ENCODE data around the gene EFNA1. TPM values are rescaled to one million over a fixed set of nuclear protein-coding genes. Genes with fewer than 3 reads are reported as not detected.

The EFNA1 gene
- polyA plus RNA-seq, 1 donor = 96.1 TPM

DNA sequence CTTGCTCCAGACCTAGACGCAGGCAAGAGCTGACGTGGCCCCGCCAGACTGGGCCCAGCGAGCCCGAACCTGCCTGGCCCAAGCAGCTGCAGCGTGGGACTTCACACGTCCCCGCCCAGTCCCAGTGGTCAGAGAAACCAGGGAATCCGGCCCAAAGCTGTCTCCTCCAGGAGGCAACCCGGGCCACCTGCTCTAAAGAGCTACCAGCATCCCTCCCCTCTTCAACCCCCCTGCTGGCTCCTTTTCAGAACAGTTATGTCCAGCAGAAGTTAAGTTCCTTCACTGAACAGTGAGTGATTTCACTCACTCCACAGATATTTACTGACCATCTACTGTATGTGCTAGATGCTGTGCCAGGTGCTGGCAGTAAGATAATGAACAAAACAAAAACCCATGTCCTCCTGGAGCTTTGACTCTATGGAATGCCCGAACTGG lies 2.1 kb upstream of the EFNA1 start:
- Histone ChIP-seq H3K9me3 (ENCODE audit: control insufficient read depth, low read depth, low read length) (no peaks in the 10 kb centered on the region), H3K27ac (ENCODE audit: low read length) (peak overlapping the region; percentile 95), H3K4me1 (ENCODE audit: control insufficient read depth, insufficient read depth, low read length) (peaks cover 45% of the 10 kb centered on the region), H3K36me3 (ENCODE audit: control insufficient read depth, insufficient read depth, low read length) (no peaks in the 10 kb centered on the region), H3K27me3 (ENCODE audit: control insufficient read depth, insufficient read depth, low read length) (peaks cover 10% of the 10 kb centered on the region), H3K4me3 (ENCODE audit: low read length) (no peak overlapping the region)
- DNase-seq = no peak
- no CpG with 5 or more reads among the region's 11 CpGs for WGBS (ENCODE audit: insufficient coverage, low lambda C conversion rate)

DNA sequence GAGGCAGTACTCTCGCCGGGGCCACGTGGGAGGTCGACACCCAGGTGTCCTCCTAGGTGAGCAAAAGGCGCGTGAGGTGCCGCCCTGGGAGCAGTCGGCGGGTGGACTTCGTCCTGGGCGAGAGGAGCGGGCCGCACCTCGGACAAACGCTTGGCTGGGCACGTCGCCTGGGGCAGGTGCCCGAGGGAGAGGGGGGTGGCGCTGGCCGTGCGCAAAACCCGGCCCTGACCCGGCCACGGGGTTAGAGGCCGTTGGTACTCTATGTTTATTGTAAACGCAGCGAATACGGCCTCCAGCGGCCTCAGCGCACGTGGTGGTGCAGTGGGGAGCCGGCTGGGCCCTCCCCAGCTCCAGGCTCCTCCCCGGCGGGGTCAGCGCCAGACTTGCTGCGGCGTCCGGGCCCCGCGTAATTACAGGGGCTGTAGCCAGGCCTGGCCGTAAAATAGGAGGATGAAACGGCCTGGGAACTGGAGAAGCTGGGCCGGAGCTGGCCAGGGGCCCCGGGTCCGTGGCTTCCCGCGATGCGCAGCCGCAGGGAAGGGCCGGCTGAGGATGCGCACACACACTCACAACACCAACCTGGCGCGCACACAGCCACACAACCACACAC lies 1.6 kb upstream of the EFNA1 start:
- Histone ChIP-seq H3K9me3 (ENCODE audit: control insufficient read depth, low read depth, low read length) (no peaks in the 10 kb centered on the region), H3K27me3 (ENCODE audit: control insufficient read depth, insufficient read depth, low read length) (peaks cover 10% of the 10 kb centered on the region), H3K27ac (ENCODE audit: low read length) (peak overlapping the region; percentile 95), H3K4me1 (ENCODE audit: control insufficient read depth, insufficient read depth, low read length) (peaks cover 44% of the 10 kb centered on the region), H3K4me3 (ENCODE audit: low read length) (peak overlapping the region; percentile 79), H3K36me3 (ENCODE audit: control insufficient read depth, insufficient read depth, low read length) (peaks cover 2% of the 10 kb centered on the region)
- no CpG with 5 or more reads among the region's 53 CpGs for WGBS (ENCODE audit: insufficient coverage, low lambda C conversion rate)
- DNase-seq = peak; percentile 94 to 97

DNA sequence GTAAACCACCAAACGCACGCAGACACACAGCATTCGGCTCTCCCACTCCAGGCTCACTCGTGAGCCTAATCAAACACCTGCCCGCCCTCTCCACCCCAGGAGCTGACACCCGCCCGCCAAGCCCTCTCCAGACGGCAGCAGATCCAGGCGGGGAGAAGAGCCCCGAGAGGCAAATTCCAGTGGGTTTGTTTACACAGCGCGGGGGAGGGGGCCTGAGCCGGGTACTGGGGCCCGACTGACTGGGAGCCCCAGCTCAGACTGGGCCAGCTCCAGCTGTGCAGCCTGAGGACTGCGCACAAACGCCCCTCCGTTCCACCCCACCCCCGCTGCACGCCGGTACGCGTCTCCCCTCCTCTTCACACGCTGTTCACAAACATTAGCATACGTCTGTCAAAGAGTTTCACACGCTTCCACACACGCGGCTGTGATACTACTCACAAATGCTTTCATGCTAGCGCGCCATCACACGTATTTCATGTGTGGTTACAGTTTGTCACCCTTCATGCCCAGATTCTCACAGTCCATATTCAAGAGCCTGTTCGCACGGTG lies 1.0 kb upstream of the EFNA1 start:
- H3K4me1 ChIP-seq (ENCODE audit: control insufficient read depth, insufficient read depth, low read length) = peaks cover 47% of the 10 kb centered on the region
- peak; percentile 78 to 90 for DNase-seq
- no CpG with 5 or more reads among the region's 32 CpGs for WGBS (ENCODE audit: insufficient coverage, low lambda C conversion rate)

DNA sequence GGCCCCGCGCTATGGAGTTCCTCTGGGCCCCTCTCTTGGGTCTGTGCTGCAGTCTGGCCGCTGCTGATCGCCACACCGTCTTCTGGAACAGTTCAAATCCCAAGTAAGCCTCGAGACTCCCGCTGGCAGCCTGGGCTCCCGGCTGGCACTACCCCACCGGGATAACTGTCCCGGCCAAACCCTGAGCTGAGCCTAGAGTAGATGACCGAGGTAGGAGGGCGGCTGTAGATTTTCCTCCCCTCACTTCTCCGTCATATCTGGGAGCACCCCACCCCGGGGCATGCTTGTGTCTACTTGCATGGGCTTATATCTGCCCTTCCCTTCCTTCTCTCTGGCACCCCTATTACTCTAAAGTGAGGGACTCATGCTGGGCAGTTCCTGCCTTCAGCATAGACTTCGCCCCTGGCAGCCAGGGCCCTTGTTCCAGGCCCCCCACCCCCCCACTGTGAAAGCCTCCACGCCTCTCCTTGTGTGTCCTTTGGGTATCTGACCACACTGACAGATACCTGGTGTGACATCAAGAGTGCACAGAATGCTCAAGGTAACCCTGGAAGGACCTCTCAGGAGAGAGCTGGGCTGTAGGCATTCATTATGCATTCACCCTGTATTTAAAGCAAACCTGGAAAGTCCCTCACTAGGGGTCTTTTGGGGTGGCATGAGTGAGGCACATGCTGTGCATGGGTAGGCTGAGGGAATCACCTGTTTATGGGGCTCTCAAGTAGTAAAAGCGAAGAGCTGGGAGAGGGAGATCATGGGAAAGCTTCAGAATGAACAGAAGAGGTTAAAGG lies 485 bp downstream of the EFNA1 start:
- peaks cover 51% of the 10 kb centered on the region for H3K4me1 ChIP-seq (ENCODE audit: control insufficient read depth, insufficient read depth, low read length)
- WGBS (ENCODE audit: insufficient coverage, low lambda C conversion rate) = no CpG with 5 or more reads among the region's 17 CpGs

More for the DNA sequence above, 1.0 kb upstream of the EFNA1 start:
- H3K9me3 ChIP-seq (ENCODE audit: control insufficient read depth, low read depth, low read length) = no peaks in the 10 kb centered on the region
- peak overlapping the region; percentile 79 for H3K4me3 ChIP-seq (ENCODE audit: low read length)
- H3K27me3 ChIP-seq (ENCODE audit: control insufficient read depth, insufficient read depth, low read length) = peaks cover 10% of the 10 kb centered on the region
- H3K27ac ChIP-seq (ENCODE audit: low read length) = peak overlapping the region; percentile 95
- peaks cover 7% of the 10 kb centered on the region for H3K36me3 ChIP-seq (ENCODE audit: control insufficient read depth, insufficient read depth, low read length)

DNA sequence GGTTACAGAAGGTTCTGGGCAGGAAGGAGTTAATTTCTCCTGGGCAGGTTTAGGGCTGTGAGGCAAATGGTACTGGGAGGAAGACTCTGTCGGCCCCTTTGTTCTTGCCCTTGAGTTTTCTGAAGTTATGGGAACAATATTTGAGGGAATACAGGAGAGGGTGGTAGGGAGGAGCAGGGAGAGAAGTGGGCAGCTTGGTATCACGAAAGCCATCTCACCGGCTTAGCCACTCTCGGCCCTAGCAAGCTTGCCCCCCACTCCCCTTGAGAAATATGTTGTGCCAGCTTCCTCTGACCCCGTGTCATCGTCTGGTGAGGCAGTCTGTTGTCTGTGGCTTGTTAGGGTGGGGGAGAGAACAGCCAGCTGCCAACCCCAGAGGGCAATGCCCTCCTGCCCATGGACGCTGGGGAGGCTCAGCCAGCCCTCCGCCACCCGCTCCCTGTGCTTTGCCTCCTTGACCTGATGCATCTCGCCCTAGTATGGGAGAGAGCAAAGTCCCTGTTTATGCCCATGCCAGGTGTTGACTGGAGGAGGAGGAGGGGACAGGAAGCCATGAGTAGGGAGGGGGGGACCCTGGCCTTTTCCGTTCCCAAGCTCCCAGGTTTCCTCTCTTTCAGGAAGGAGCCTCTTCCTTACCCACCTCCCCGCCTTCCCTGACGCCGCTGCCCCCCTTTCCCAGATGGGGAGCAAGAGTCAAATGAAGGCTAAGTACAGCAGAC lies 1.2 kb downstream of the EFNA1 start:
- Histone ChIP-seq H3K4me1 (ENCODE audit: control insufficient read depth, insufficient read depth, low read length) (peaks cover 54% of the 10 kb centered on the region), H3K27me3 (ENCODE audit: control insufficient read depth, insufficient read depth, low read length) (peaks cover 10% of the 10 kb centered on the region), H3K36me3 (ENCODE audit: control insufficient read depth, insufficient read depth, low read length) (peaks cover 22% of the 10 kb centered on the region), H3K27ac (ENCODE audit: low read length) (peak overlapping the region; percentile 92), H3K9me3 (ENCODE audit: control insufficient read depth, low read depth, low read length) (no peaks in the 10 kb centered on the region), H3K4me3 (ENCODE audit: low read length) (peak overlapping the region; percentile 79)
- no CpG with 5 or more reads among the region's 14 CpGs for WGBS (ENCODE audit: insufficient coverage, low lambda C conversion rate)
- peak; percentile 89 to 94 for DNase-seq

More for the DNA sequence above, 485 bp downstream of the EFNA1 start:
- peak in 1 of 2 donors; percentile 28 for DNase-seq
- Histone ChIP-seq H3K36me3 (ENCODE audit: control insufficient read depth, insufficient read depth, low read length) (peaks cover 14% of the 10 kb centered on the region), H3K27me3 (ENCODE audit: control insufficient read depth, insufficient read depth, low read length) (peaks cover 10% of the 10 kb centered on the region), H3K27ac (ENCODE audit: low read length) (peak overlapping the region; percentile 92), H3K4me3 (ENCODE audit: low read length) (peak overlapping the region; percentile 79), H3K9me3 (ENCODE audit: control insufficient read depth, low read depth, low read length) (no peaks in the 10 kb centered on the region)

DNA sequence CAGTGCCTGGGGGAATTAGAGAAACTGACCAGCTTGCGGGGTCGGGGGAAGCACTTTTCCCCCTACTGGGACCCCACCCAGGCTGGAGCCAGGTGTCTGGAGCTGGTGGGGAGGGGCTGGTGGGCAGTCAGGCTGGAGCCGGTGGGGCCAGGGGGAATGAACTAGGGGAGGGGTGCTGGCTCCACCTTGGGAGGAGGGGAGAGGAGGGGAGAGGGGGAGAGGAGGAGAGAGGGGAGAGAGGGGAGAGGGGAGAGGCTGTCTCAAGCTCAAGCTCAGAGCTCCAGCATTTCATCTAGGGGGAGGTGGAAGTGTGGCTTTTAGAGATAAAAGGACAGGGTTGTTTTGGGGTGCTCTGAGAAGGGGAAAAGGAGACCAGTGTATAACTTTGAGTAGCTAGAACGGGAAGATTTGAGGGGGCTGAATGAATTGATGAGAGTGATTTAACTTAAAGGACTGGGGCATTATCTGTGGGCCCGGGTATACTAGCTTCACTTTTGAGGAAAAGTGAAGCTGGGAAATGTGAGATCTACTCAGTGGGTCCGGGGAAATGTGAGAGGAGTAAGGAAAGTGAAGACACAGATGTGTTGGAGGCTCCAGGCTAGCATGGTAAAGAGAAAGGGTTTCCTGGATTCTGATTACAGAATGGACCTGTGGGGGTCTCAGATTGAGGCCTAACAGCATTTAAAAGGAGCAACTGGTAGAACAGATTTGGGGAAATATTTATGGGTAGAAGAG lies 2.8 kb downstream of the EFNA1 start:
- DNase-seq = peak in 1 of 2 donors; percentile 40
- H3K4me3 ChIP-seq (ENCODE audit: low read length) = peak overlapping the region; percentile 79

DNA sequence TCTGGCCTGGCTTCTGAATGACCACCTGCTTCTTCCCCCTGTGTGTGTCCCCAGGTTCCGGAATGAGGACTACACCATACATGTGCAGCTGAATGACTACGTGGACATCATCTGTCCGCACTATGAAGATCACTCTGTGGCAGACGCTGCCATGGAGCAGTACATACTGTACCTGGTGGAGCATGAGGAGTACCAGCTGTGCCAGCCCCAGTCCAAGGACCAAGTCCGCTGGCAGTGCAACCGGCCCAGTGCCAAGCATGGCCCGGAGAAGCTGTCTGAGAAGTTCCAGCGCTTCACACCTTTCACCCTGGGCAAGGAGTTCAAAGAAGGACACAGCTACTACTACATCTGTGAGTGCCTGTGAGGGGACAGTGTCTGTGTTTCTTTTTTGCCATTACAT lies 3.6 kb downstream of the EFNA1 start:
- DNase-seq = no peak
- H3K27ac ChIP-seq (ENCODE audit: low read length) = peak overlapping the region; percentile 92
- H3K9me3 ChIP-seq (ENCODE audit: control insufficient read depth, low read depth, low read length) = no peaks in the 10 kb centered on the region
- no CpG with 5 or more reads among the region's 8 CpGs for WGBS (ENCODE audit: insufficient coverage, low lambda C conversion rate)
- peaks cover 32% of the 10 kb centered on the region for H3K36me3 ChIP-seq (ENCODE audit: control insufficient read depth, insufficient read depth, low read length)
- H3K4me1 ChIP-seq (ENCODE audit: control insufficient read depth, insufficient read depth, low read length) = peaks cover 46% of the 10 kb centered on the region
- H3K4me3 ChIP-seq (ENCODE audit: low read length) = peak overlapping the region; percentile 79
- peaks cover 5% of the 10 kb centered on the region for H3K27me3 ChIP-seq (ENCODE audit: control insufficient read depth, insufficient read depth, low read length)

More for the DNA sequence above, 2.8 kb downstream of the EFNA1 start:
- Histone ChIP-seq H3K36me3 (ENCODE audit: control insufficient read depth, insufficient read depth, low read length) (peaks cover 32% of the 10 kb centered on the region), H3K9me3 (ENCODE audit: control insufficient read depth, low read depth, low read length) (no peaks in the 10 kb centered on the region), H3K27ac (ENCODE audit: low read length) (peak overlapping the region; percentile 92), H3K27me3 (ENCODE audit: control insufficient read depth, insufficient read depth, low read length) (peaks cover 10% of the 10 kb centered on the region), H3K4me1 (ENCODE audit: control insufficient read depth, insufficient read depth, low read length) (peaks cover 54% of the 10 kb centered on the region)
- no CpG with 5 or more reads among the region's 6 CpGs for WGBS (ENCODE audit: insufficient coverage, low lambda C conversion rate)

DNA sequence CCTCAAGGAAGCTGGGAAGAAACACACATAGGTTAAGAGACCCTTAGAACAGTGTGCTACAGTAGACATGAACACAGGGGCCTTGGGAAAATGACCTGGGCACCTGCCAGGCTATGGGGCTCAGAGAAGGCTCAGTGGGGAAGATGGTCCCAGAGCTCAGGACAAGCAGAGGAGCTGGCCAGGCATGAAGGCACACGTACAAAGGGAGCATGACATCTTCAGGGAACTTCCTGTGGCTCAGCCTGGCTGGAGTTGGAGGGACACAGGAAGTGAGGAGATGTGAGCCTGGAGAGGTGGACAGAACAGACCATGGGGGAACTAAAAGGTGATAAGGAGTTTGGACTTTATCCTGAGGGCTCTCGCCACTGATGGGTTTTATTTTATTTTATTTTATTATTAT lies 4.2 kb downstream of the EFNA1 start:
- Histone ChIP-seq H3K27me3 (ENCODE audit: control insufficient read depth, insufficient read depth, low read length) (peaks cover 4% of the 10 kb centered on the region), H3K9me3 (ENCODE audit: control insufficient read depth, low read depth, low read length) (no peaks in the 10 kb centered on the region), H3K4me3 (ENCODE audit: low read length) (no peak overlapping the region), H3K36me3 (ENCODE audit: control insufficient read depth, insufficient read depth, low read length) (peaks cover 32% of the 10 kb centered on the region), H3K27ac (ENCODE audit: low read length) (peak overlapping the region; percentile 1), H3K4me1 (ENCODE audit: control insufficient read depth, insufficient read depth, low read length) (peaks cover 45% of the 10 kb centered on the region)
- DNase-seq = no peak
- 60% methylated on average over 1 of the region's 2 CpGs for WGBS (ENCODE audit: insufficient coverage, low lambda C conversion rate)

DNA sequence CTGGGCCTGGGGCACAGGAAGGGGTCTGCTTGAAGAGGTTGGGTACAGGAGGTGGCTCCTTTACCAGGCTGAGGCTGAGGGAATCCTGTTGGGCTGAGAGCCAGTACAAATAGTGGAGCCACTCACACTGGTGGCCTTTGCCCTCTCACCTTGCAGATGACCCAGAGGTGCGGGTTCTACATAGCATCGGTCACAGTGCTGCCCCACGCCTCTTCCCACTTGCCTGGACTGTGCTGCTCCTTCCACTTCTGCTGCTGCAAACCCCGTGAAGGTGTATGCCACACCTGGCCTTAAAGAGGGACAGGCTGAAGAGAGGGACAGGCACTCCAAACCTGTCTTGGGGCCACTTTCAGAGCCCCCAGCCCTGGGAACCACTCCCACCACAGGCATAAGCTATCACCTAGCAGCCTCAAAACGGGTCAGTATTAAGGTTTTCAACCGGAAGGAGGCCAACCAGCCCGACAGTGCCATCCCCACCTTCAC lies 6.2 kb downstream of the EFNA1 start:
- H3K9me3 ChIP-seq (ENCODE audit: control insufficient read depth, low read depth, low read length) = no peaks in the 10 kb centered on the region
- H3K27ac ChIP-seq (ENCODE audit: low read length) = peak overlapping the region; percentile 99
- no CpG with 5 or more reads among the region's 7 CpGs for WGBS (ENCODE audit: insufficient coverage, low lambda C conversion rate)
- DNase-seq = no peak
- H3K36me3 ChIP-seq (ENCODE audit: control insufficient read depth, insufficient read depth, low read length) = peaks cover 45% of the 10 kb centered on the region
- H3K4me3 ChIP-seq (ENCODE audit: low read length) = no peak overlapping the region
- no peaks in the 10 kb centered on the region for H3K27me3 ChIP-seq (ENCODE audit: control insufficient read depth, insufficient read depth, low read length)
- peaks cover 47% of the 10 kb centered on the region for H3K4me1 ChIP-seq (ENCODE audit: control insufficient read depth, insufficient read depth, low read length)

Measured in large intestine (tissue), 3 donors.